AG10803 (cell line): ENCODE measurements around the gene IRAK2.

Experiments used
- DNase-seq: peaks from one replicate; pipeline ENCODE4 v3.0.0; 2010; ENCODE audit warnings: low read depth
- H3K4me3 ChIP-seq: 2 replicates; pipeline ENCODE4 v1.5.1; 2011; ENCODE audit warnings: mild to moderate bottlenecking, low read length, control low read depth
- CTCF ChIP-seq: conservative IDR thresholded peaks from 2 replicates; pipeline ENCODE4 v1.5.1; 2011; ENCODE audit warnings: mild to moderate bottlenecking, low read length, control low read depth, inconsistent platforms

The IRAK2 gene

GRCh38 chr3:10244009-10244408, 79.3 kb downstream of the IRAK2 start:
- DNase-seq: no peak
- H3K4me3 ChIP-seq: no peak overlapping the region
- no peak for TF ChIP-seq CTCF

DNA sequence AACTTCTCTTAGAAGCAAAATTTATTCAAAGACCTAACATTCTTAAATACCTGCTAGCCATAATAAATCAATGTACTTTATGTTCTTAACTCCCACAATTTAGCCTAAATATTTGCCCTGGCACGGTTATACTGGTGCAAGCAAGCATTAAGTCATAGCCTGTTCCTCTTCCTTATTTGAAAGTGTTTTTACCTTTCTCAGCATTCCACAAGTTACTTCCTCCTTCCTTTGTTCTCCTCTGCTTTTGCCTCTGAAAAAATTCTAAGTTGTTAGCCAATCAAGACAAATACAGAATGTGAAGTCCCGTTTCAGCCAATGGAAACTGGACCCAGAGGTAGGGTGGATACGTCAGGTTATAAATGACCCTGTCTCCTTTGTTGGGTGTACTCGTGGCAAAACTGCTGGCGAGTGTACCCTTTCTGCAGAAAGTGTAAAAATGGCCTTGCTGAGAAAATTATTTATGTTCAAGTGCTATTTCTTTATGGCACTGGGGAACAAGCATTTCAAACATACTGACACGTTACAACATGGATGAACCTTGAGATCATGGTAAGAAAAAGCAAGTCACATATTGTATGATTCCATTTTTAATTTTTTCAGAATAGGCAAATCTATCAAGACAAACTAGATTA, 80.5 kb downstream of the IRAK2 start:
- TF ChIP-seq CTCF: no peak
- no peak overlapping the region for H3K4me3 ChIP-seq
- no peak for DNase-seq

GRCh38 chr3:10247679-10248183, 83.0 kb downstream of the IRAK2 start:
- DNase-seq: no peak

GRCh38 chr3:10248184-10248983, 83.7 kb downstream of the IRAK2 start, which contains the start of gene TATDN2:
Gene TATDN2 (plus strand): TSS chr3:10248459. CDS start chr3:10249201, 742 bp downstream.
- TF ChIP-seq CTCF: no peak
- peak within 1 kb of the TSS; percentile 88 for H3K4me3 ChIP-seq
- peak; percentile 96 for DNase-seq

More at GRCh38 chr3:10247679-10248183, 83.0 kb downstream of the IRAK2 start:
- TF ChIP-seq CTCF: no peak
- peak overlapping the region; percentile 88 for H3K4me3 ChIP-seq

- peak overlapping the region; percentile 88 for H3K4me3 ChIP-seq
- DNase-seq: no peak
- no peak for TF ChIP-seq CTCF
Observed at GRCh38 chr3:10248984-10249748, 84.4 kb downstream of the IRAK2 start.

DNA sequence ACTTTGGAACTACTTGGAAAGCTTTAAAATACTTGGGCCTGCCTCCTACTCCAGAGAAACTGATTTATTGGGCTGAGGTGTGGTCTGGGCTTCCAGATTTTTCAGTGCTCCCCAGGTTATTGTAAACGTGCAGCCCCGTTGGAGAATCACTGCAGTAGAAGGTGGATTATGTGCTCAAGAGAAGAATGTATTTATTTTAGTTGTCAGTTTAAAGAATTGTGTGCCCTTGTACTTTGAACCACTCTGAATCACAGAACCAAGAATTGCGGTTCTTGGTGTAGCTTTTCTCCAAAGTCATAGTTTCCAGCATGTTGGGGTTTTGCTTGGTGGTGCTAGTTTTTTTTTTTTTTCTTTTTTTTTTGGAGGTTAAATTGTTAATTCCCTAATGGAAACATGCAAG, 85.1 kb downstream of the IRAK2 start:
- peak; percentile 11 for DNase-seq
- TF ChIP-seq CTCF: no peak
- peak overlapping the region; percentile 88 for H3K4me3 ChIP-seq
